Loucy (cell line): ENCODE measurements around the gene CD151.

Experiments
- H2AFZ ChIP-seq: fragments of 200-600 bp; sonication (generic); 2 replicates; pipeline ENCODE4 v1.6.0; 2016; ENCODE audit warnings: antibody characterized with exemption, mild to moderate bottlenecking, low read length, moderate library complexity
- H3F3A ChIP-seq: fragments of 200-600 bp; 2 replicates; pipeline ENCODE4 v1.6.0; 2016; ENCODE audit warnings: antibody characterized with exemption, low read depth, mild to moderate bottlenecking
- H3K27me3 ChIP-seq: fragments of 200-600 bp; sonication (generic); 2 replicates; pipeline ENCODE4 v1.6.1; 2014; ENCODE audit warnings: low read length, mild to moderate bottlenecking; ENCODE audit not compliant: insufficient read depth, poor library complexity, severe bottlenecking
- H3K36me3 ChIP-seq: fragments of 200-600 bp; sonication (generic); 2 replicates; pipeline ENCODE4 v1.6.1; 2016; ENCODE audit warnings: low read length; ENCODE audit not compliant: insufficient read depth
- H3K4me1 ChIP-seq: fragments of 200-600 bp; sonication (generic); 2 replicates; pipeline ENCODE4 v1.5.1; 2014; ENCODE audit warnings: low read length, mild to moderate bottlenecking; ENCODE audit not compliant: insufficient read depth, poor library complexity, severe bottlenecking
- H3K4me2 ChIP-seq: fragments of 200-600 bp; sonication (generic); 2 replicates; pipeline ENCODE4 v1.6.0; 2014; ENCODE audit warnings: antibody characterized with exemption, low read length, low read depth, mild to moderate bottlenecking; ENCODE audit not compliant: poor library complexity, severe bottlenecking
- H3K4me3 ChIP-seq: fragments of 200-600 bp; sonication (generic); 2 replicates; pipeline ENCODE4 v1.5.1; 2014; ENCODE audit warnings: low read length, mild to moderate bottlenecking, mixed read lengths; ENCODE audit not compliant: poor library complexity, severe bottlenecking
- H3K79me2 ChIP-seq: fragments of 200-600 bp; sonication (generic); 2 replicates; pipeline ENCODE4 v1.6.1; 2014; ENCODE audit warnings: low read length; ENCODE audit not compliant: insufficient read depth
- H3K9ac ChIP-seq: fragments of 200-600 bp; sonication (generic); 2 replicates; pipeline ENCODE4 v1.6.0; 2014; ENCODE audit warnings: mild to moderate bottlenecking, low read depth, low read length, moderate library complexity; ENCODE audit not compliant: poor library complexity, severe bottlenecking
- H3K9me2 ChIP-seq: fragments of 200-600 bp; sonication (generic); replicated peaks from 2 replicates; pipeline ENCODE4 v1.6.1; 2016; ENCODE audit warnings: low read depth, low read length, mixed read lengths
- H3K9me3 ChIP-seq: fragments of 200-600 bp; sonication (generic); 2 replicates; pipeline ENCODE4 v1.6.1; 2014; ENCODE audit warnings: mild to moderate bottlenecking, antibody characterized with exemption, low read length, low read depth; ENCODE audit not compliant: insufficient read depth
- H4K20me1 ChIP-seq: fragments of 200-600 bp; sonication (generic); 2 replicates; pipeline ENCODE4 v1.6.0; 2014; ENCODE audit warnings: antibody characterized with exemption, low read length, mild to moderate bottlenecking; ENCODE audit not compliant: insufficient read depth, poor library complexity, severe bottlenecking
- EZH2phosphoT487 ChIP-seq: fragments of 200-600 bp; IDR thresholded peaks from 2 replicates; pipeline ENCODE4 v1.6.1; 2018; ENCODE audit warnings: antibody characterized with exemption, mild to moderate bottlenecking, moderate library complexity, borderline replicate concordance
- TF ChIP-seq, protein P1 (sequence below): fragments of 200-600 bp; sonication (generic); conservative IDR thresholded peaks from 2 replicates; pipeline ENCODE4 v1.5.1; 2014; ENCODE audit warnings: mild to moderate bottlenecking, antibody characterized with exemption, low read length

CD151 gene

DNA sequence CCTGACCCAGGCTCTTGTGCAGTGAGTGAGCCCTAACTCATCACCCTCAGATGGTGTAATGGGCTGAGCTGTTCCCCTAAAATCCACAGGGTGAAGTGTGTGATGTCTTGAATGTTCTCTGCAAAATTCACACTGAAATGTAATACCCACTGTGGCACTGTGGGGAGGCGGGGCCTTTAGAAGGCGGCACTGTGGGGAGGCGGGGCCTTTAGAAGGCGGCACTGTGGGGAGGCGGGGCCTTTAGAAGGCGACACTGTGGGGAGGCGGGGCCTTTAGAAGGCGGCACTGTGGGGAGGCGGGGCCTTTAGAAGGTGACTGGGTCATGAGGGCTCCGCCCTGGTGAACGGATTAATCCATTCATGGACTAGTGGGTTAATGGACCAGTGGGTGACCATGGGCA lies 44.8 kb downstream of the CD151 start:
- Histone ChIP-seq H3K9ac (no peak overlapping the region), H3K4me1 (no peaks in the 10 kb centered on the region), H4K20me1 (no peaks in the 10 kb centered on the region), H3K9me3 (no peaks in the 10 kb centered on the region), H3F3A (no peaks in the 10 kb centered on the region), H3K4me2 (no peak overlapping the region), H3K4me3 (no peak overlapping the region), H2AFZ (no peak overlapping the region), H3K79me2 (no peaks in the 10 kb centered on the region), H3K9me2 (no peaks in the 10 kb centered on the region), H3K36me3 (peaks cover 3% of the 10 kb centered on the region; the same call in 1 of the 2 replicates), H3K27me3 (no peaks in the 10 kb centered on the region)
- TF ChIP-seq, protein P1, sequence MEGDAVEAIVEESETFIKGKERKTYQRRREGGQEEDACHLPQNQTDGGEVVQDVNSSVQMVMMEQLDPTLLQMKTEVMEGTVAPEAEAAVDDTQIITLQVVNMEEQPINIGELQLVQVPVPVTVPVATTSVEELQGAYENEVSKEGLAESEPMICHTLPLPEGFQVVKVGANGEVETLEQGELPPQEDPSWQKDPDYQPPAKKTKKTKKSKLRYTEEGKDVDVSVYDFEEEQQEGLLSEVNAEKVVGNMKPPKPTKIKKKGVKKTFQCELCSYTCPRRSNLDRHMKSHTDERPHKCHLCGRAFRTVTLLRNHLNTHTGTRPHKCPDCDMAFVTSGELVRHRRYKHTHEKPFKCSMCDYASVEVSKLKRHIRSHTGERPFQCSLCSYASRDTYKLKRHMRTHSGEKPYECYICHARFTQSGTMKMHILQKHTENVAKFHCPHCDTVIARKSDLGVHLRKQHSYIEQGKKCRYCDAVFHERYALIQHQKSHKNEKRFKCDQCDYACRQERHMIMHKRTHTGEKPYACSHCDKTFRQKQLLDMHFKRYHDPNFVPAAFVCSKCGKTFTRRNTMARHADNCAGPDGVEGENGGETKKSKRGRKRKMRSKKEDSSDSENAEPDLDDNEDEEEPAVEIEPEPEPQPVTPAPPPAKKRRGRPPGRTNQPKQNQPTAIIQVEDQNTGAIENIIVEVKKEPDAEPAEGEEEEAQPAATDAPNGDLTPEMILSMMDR, result no peak
- TF ChIP-seq EZH2phosphoT487, result no peak

DNA sequence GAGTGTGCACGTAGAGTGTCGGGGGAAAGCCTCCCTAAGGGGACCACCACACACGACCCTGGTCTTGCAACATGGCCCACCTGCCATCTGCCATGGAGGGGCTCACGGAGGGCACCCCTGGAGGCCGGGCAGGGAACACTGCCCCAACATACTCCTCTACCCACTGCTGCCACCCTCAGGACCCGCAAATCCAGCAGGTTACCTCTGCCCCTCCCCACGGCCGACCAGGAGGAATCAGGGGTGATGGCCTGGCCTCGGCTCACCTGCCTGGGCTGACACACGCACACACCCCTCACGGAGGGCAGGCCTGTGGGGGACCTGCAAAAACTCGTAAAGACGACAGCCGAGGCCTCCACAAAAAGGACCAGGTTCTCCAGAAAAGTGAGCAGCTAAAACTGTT lies 47.7 kb downstream of the CD151 start:
- no peaks in the 10 kb centered on the region for H3K27me3 ChIP-seq
- H3K79me2 ChIP-seq, result no peaks in the 10 kb centered on the region
- no peaks in the 10 kb centered on the region for H3F3A ChIP-seq
- no peak overlapping the region for H2AFZ ChIP-seq
- no peak overlapping the region for H3K4me3 ChIP-seq
- no peaks in the 10 kb centered on the region for H3K4me1 ChIP-seq
- peaks cover 3% of the 10 kb centered on the region; the same call in 1 of the 2 replicates for H3K36me3 ChIP-seq
- H3K9ac ChIP-seq, result no peak overlapping the region
- no peaks in the 10 kb centered on the region for H4K20me1 ChIP-seq
- TF ChIP-seq, protein P1, result no peak; the same call in 1 of the 2 replicates
- TF ChIP-seq EZH2phosphoT487, result no peak
- no peaks in the 10 kb centered on the region for H3K9me3 ChIP-seq
- H3K4me2 ChIP-seq, result no peak overlapping the region
- H3K9me2 ChIP-seq, result no peaks in the 10 kb centered on the region

DNA sequence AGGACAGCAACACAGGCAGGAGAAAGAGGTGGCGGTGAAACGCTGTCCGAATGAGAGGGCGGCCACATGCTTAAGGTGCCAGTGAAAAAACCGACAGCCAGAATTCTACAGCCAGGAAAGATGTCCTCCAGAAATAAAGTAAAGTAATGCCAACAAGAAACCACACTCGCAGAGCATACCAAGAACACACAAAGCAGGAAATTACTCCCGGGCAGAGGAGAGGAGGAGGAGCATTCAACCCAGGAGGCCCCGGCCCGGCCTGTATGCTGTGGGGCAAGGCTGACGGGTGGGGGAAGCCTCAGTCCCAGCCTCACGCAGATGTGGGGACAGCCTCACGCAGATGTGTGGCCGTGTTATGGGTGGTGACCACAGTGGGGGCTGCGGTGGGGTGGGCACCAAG lies 49.8 kb downstream of the CD151 start:
- no peak for TF ChIP-seq EZH2phosphoT487
- TF ChIP-seq, protein P1, result no peak
- Histone ChIP-seq H2AFZ (no peak overlapping the region), H3K4me2 (no peak overlapping the region), H3K9me2 (no peaks in the 10 kb centered on the region), H3K79me2 (no peaks in the 10 kb centered on the region), H3K4me3 (no peak overlapping the region), H4K20me1 (no peaks in the 10 kb centered on the region), H3K36me3 (peaks cover 3% of the 10 kb centered on the region; the same call in 1 of the 2 replicates), H3K9ac (no peak overlapping the region), H3F3A (no peaks in the 10 kb centered on the region), H3K4me1 (no peaks in the 10 kb centered on the region), H3K27me3 (no peaks in the 10 kb centered on the region), H3K9me3 (no peaks in the 10 kb centered on the region)
